ENCODE data around the gene MAD2L1BP.
"Not testable (repeated sequence)": the region's sequence is repeated elsewhere in the genome, so short reads cannot be mapped to it uniquely, and the experiment has no call there.

Gene MAD2L1BP

GRCh38 chr6:43621078-43621835 lies 14.4 kb upstream of the MAD2L1BP start:
- Mint-ChIP-seq H3K36me3 (ENCODE audit: low read depth) (peaks cover 37% of the 10 kb centered on the region), H3K27me3 (no peaks in the 10 kb centered on the region), H3K4me1 (peaks cover 2% of the 10 kb centered on the region), H3K27ac (no peak overlapping the region), H3K9me3 (no peaks in the 10 kb centered on the region), H3K4me3 (no peak overlapping the region)
- no peak for DNase-seq
- peak; percentile 7 for ATAC-seq

GRCh38 chr6:43621836-43622180 lies 13.8 kb upstream of the MAD2L1BP start:
- H3K4me1 Mint-ChIP-seq, result peaks cover 6% of the 10 kb centered on the region
- H3K36me3 Mint-ChIP-seq (ENCODE audit: low read depth), result peaks cover 34% of the 10 kb centered on the region
- H3K4me3 Mint-ChIP-seq, result no peak overlapping the region
- no peaks in the 10 kb centered on the region for H3K27me3 Mint-ChIP-seq
- H3K27ac Mint-ChIP-seq, result peak overlapping the region; percentile 7
- no peaks in the 10 kb centered on the region for H3K9me3 Mint-ChIP-seq
- no peak for ATAC-seq
- no peak for DNase-seq

GRCh38 chr6:43622541-43622940 lies 13.1 kb upstream of the MAD2L1BP start:
- Mint-ChIP-seq H3K27ac (no peak overlapping the region), H3K27me3 (no peaks in the 10 kb centered on the region), H3K36me3 (ENCODE audit: low read depth) (peaks cover 37% of the 10 kb centered on the region), H3K4me1 (peaks cover 13% of the 10 kb centered on the region), H3K9me3 (no peaks in the 10 kb centered on the region), H3K4me3 (no peak overlapping the region)
- DNase-seq (no peak), ATAC-seq (no peak)

GRCh38 chr6:43623880-43624785 lies 11.5 kb upstream of the MAD2L1BP start:
- no peak overlapping the region for H3K27ac Mint-ChIP-seq
- DNase-seq, result no peak

GRCh38 chr6:43624786-43625288 lies 10.8 kb upstream of the MAD2L1BP start:
- H3K27ac Mint-ChIP-seq, result no peak overlapping the region

More at GRCh38 chr6:43623880-43624785, 11.5 kb upstream of the MAD2L1BP start:
- peaks cover 23% of the 10 kb centered on the region for H3K4me1 Mint-ChIP-seq
- H3K27me3 Mint-ChIP-seq, result no peaks in the 10 kb centered on the region
- H3K36me3 Mint-ChIP-seq (ENCODE audit: low read depth), result peaks cover 40% of the 10 kb centered on the region
- ATAC-seq, result no peak
- no peaks in the 10 kb centered on the region for H3K9me3 Mint-ChIP-seq
- no peak overlapping the region for H3K4me3 Mint-ChIP-seq

GRCh38 chr6:43625393-43625992 lies 10.1 kb upstream of the MAD2L1BP start:
- Mint-ChIP-seq H3K27me3 (no peaks in the 10 kb centered on the region), H3K9me3 (no peaks in the 10 kb centered on the region), H3K4me3 (no peak overlapping the region), H3K27ac (no peak overlapping the region), H3K4me1 (peaks cover 31% of the 10 kb centered on the region), H3K36me3 (ENCODE audit: low read depth) (peaks cover 39% of the 10 kb centered on the region)
- no peak for DNase-seq
- no peak for ATAC-seq

More at GRCh38 chr6:43624786-43625288, 10.8 kb upstream of the MAD2L1BP start:
- H3K9me3 Mint-ChIP-seq, result no peaks in the 10 kb centered on the region
- ATAC-seq (no peak), DNase-seq (no peak)
- H3K4me3 Mint-ChIP-seq, result no peak overlapping the region
- H3K36me3 Mint-ChIP-seq (ENCODE audit: low read depth), result peaks cover 40% of the 10 kb centered on the region
- no peaks in the 10 kb centered on the region for H3K27me3 Mint-ChIP-seq
- H3K4me1 Mint-ChIP-seq, result peaks cover 25% of the 10 kb centered on the region

- peaks cover 30% of the 10 kb centered on the region for H3K36me3 Mint-ChIP-seq (ENCODE audit: low read depth)
- DNase-seq (no peak), ATAC-seq (no peak)
- no peaks in the 10 kb centered on the region for H3K9me3 Mint-ChIP-seq
- peak overlapping the region; percentile 71 for H3K27ac Mint-ChIP-seq
- H3K4me1 Mint-ChIP-seq, result peaks cover 36% of the 10 kb centered on the region
- H3K4me3 Mint-ChIP-seq, result peak overlapping the region; percentile 96
- H3K27me3 Mint-ChIP-seq, result no peaks in the 10 kb centered on the region
Measured at GRCh38 chr6:43627008-43627825, 8.4 kb upstream of the MAD2L1BP start.

GRCh38 chr6:43628393-43629103 lies 7.1 kb upstream of the MAD2L1BP start:
- peak; percentile 24 for ATAC-seq
- no peaks in the 10 kb centered on the region for H3K27me3 Mint-ChIP-seq

GRCh38 chr6:43629104-43629504 lies 6.5 kb upstream of the MAD2L1BP start, which contains the start of gene GTPBP2:
TSS of gene GTPBP2 (minus strand) at chr6:43629264. CDS start at chr6:43629162, 102 bp downstream.
- ATAC-seq (peak; percentile 95), DNase-seq (peak; percentile 96)
- peaks cover 36% of the 10 kb centered on the region for H3K4me1 Mint-ChIP-seq
- H3K4me3 Mint-ChIP-seq, result peak within 1 kb of the TSS; percentile 96
- peak within 1 kb of the TSS; percentile 99 for H3K27ac Mint-ChIP-seq
- no peaks in the 10 kb centered on the region for H3K9me3 Mint-ChIP-seq
- H3K27me3 Mint-ChIP-seq, result no peaks in the 10 kb centered on the region
- H3K36me3 Mint-ChIP-seq (ENCODE audit: low read depth), result peaks cover 19% of the 10 kb centered on the region

More at GRCh38 chr6:43628393-43629103, 7.1 kb upstream of the MAD2L1BP start:
- Mint-ChIP-seq H3K4me3 (peak overlapping the region; percentile 96), H3K27ac (peak overlapping the region; percentile 99), H3K9me3 (no peaks in the 10 kb centered on the region), H3K36me3 (ENCODE audit: low read depth) (peaks cover 22% of the 10 kb centered on the region), H3K4me1 (peaks cover 36% of the 10 kb centered on the region)
- DNase-seq, result peak; percentile 62

- Mint-ChIP-seq H3K9me3 (no peaks in the 10 kb centered on the region), H3K4me3 (peak overlapping the region; percentile 96), H3K27ac (peak overlapping the region; percentile 99), H3K36me3 (ENCODE audit: low read depth) (peaks cover 16% of the 10 kb centered on the region), H3K27me3 (no peaks in the 10 kb centered on the region), H3K4me1 (peaks cover 37% of the 10 kb centered on the region)
- ATAC-seq, result peak; percentile 74
- peak; percentile 92 for DNase-seq
Measured at GRCh38 chr6:43629505-43630300, 5.9 kb upstream of the MAD2L1BP start.

- no peak for ATAC-seq
- peak overlapping the region; percentile 70 for H3K27ac Mint-ChIP-seq
- no peaks in the 10 kb centered on the region for H3K9me3 Mint-ChIP-seq
- H3K36me3 Mint-ChIP-seq (ENCODE audit: low read depth), result peaks cover 14% of the 10 kb centered on the region
- H3K27me3 Mint-ChIP-seq, result no peaks in the 10 kb centered on the region
- no peak for DNase-seq
- H3K4me3 Mint-ChIP-seq, result no peak overlapping the region
- peaks cover 50% of the 10 kb centered on the region for H3K4me1 Mint-ChIP-seq
Measured at GRCh38 chr6:43630980-43631619, 4.5 kb upstream of the MAD2L1BP start.

- Mint-ChIP-seq H3K36me3 (ENCODE audit: low read depth) (peaks cover 13% of the 10 kb centered on the region), H3K4me1 (peaks cover 49% of the 10 kb centered on the region)
- not testable (repeated sequence) for H3K4me3 Mint-ChIP-seq, ATAC-seq, DNase-seq, H3K9me3 Mint-ChIP-seq, H3K27ac Mint-ChIP-seq, H3K27me3 Mint-ChIP-seq
Measured at GRCh38 chr6:43633002-43633401, 2.6 kb upstream of the MAD2L1BP start.

Data from activated naive CD8-positive, alpha-beta T cell treated with anti-CD3 and anti-CD28 coated beads, Interleukin-2, amount 50 U/mL, for 24 hours (primary cell).